K562 (cell line): ENCODE data around the gene DBP. TPM values are rescaled to one million over a fixed set of nuclear protein-coding genes. Genes with fewer than 3 reads are reported as not detected.

Experiments
- ARNT ChIP-seq, 2 experiments: fragments of 450-650 bp; IDR thresholded peaks; 2 replicates each; pipeline ENCODE4 v1.6.1; 2016; ENCODE audit warnings: mild to moderate bottlenecking in 1 of 2
- ATF1 ChIP-seq, 2 experiments: fragments of 450-650 bp in 1 of 2; IDR thresholded peaks; 2 replicates each; pipeline ENCODE4 v1.6.1; 2016; ENCODE audit warnings: missing compliant biosample characterization in 1 of 2, missing genetic modification characterization in 1 of 2
- BCOR ChIP-seq: fragments of 450-650 bp; IDR thresholded peaks from 2 replicates; pipeline ENCODE4 v1.6.1; 2016
- CEBPB ChIP-seq: fragments of 450-650 bp; IDR thresholded peaks from 2 replicates; pipeline ENCODE4 v1.6.1; 2016; ENCODE audit warnings: missing genetic modification characterization, missing compliant biosample characterization
- CHAMP1 ChIP-seq: fragments of 450-650 bp; IDR thresholded peaks from 2 replicates; pipeline ENCODE4 v1.6.1; 2016; ENCODE audit warnings: mild to moderate bottlenecking
- ELF4 ChIP-seq: fragments of 450-650 bp; formaldehyde crosslinking; IDR thresholded peaks from 2 replicates; pipeline ENCODE4 v1.4.0; 2022; ENCODE audit warnings: missing genetic modification characterization
- HDGF ChIP-seq: fragments of 450-650 bp; IDR thresholded peaks from 2 replicates; pipeline ENCODE4 v1.6.1; 2016
- MBD2 ChIP-seq: sonication (generic); IDR thresholded peaks from 2 replicates; pipeline ENCODE4 v1.6.1; 2016; ENCODE audit warnings: low read depth, borderline replicate concordance
- NR2C2 ChIP-seq, 2 experiments: fragments of 200-800 bp in 1 of 2; sonication (Bioruptor generic) in 1 of 2; sonication (generic) in 1 of 2; formaldehyde crosslinking in 1 of 2; IDR thresholded peaks; 2 replicates each; pipeline versions ENCODE4 v1.6.1 to v1.8.0; 2016 to 2022; ENCODE audit warnings: mild to moderate bottlenecking in 1 of 2, missing compliant biosample characterization in 1 of 2, missing genetic modification characterization in 1 of 2, missing genetic modification reagents in 1 of 2
- POLR2A ChIP-seq: fragments of 450-650 bp; conservative IDR thresholded peaks from 2 replicates; pipeline ENCODE4 v1.6.1; 2016
- POLR3A ChIP-seq: IDR thresholded peaks from 2 replicates; pipeline ENCODE4 v1.6.1; 2011; ENCODE audit warnings: borderline replicate concordance, mild to moderate bottlenecking, moderate library complexity; ENCODE audit not compliant: insufficient read length, insufficient read depth; ENCODE audit errors: extremely low read depth
- RB1 ChIP-seq: fragments of 450-650 bp; IDR thresholded peaks from 2 replicates; pipeline ENCODE4 v1.6.1; 2017; ENCODE audit warnings: low read depth, mild to moderate bottlenecking
- SMAD3 ChIP-seq: fragments of 450-650 bp; formaldehyde crosslinking; conservative IDR thresholded peaks from 2 replicates; pipeline ENCODE4 v1.4.0; 2020; ENCODE audit warnings: mild to moderate bottlenecking
- SRF ChIP-seq, 2 experiments: fragments of 250-450, 450-650 bp in 1 of 2; sonication (Bioruptor Pico) in 1 of 2; sonication (generic) in 1 of 2; formaldehyde crosslinking; IDR thresholded peaks; 2 replicates each; pipeline versions ENCODE4 v1.5.0 to v1.5.1; 2020 to 2022; ENCODE audit warnings: mild to moderate bottlenecking in 1 of 2, missing genetic modification reagents in 1 of 2
- SUPT5H ChIP-seq: fragments of 450-650 bp; IDR thresholded peaks from 2 replicates; pipeline ENCODE4 v1.6.1; 2016
- TAF9B ChIP-seq: fragments of 450-650 bp; IDR thresholded peaks from 2 replicates; pipeline ENCODE4 v1.6.1; 2018; ENCODE audit warnings: mild to moderate bottlenecking; ENCODE audit not compliant: partially characterized antibody
- TEAD1 ChIP-seq, 2 experiments: fragments of 450-650 bp in 1 of 2; sonication (generic) in 1 of 2; formaldehyde crosslinking; IDR thresholded peaks; 2 replicates each; pipeline versions ENCODE4 v1.4.0 to v1.8.0; 2020 to 2022; ENCODE audit warnings: mild to moderate bottlenecking in 2 of 2, missing genetic modification reagents in 1 of 2
- THRAP3 ChIP-seq: fragments of 450-650 bp; IDR thresholded peaks from 2 replicates; pipeline ENCODE4 v1.6.1; 2016; ENCODE audit warnings: mild to moderate bottlenecking, inconsistent platforms, borderline replicate concordance
- VEZF1 ChIP-seq: fragments of 200-800 bp; sonication (Bioruptor generic); IDR thresholded peaks from 2 replicates; pipeline ENCODE4 v1.6.1; 2017; ENCODE audit warnings: missing genetic modification characterization, missing compliant biosample characterization
- ZNF12 ChIP-seq: sonication (generic); formaldehyde crosslinking; IDR thresholded peaks from 2 replicates; pipeline ENCODE4 v1.4.0; 2020; ENCODE audit warnings: mild to moderate bottlenecking, missing genetic modification reagents
- ZNF263 ChIP-seq: sonication (generic); formaldehyde crosslinking; IDR thresholded peaks from 2 replicates; pipeline ENCODE4 v1.8.0; 2022; ENCODE audit warnings: mild to moderate bottlenecking, missing genetic modification reagents, borderline replicate concordance
- ZNF695 ChIP-seq: fragments of 450-650 bp; formaldehyde crosslinking; IDR thresholded peaks from 2 replicates; pipeline ENCODE4 v1.4.0; 2020; ENCODE audit warnings: mild to moderate bottlenecking, moderate library complexity
- ZNF707 ChIP-seq: fragments of 250-450 bp; sonication (Bioruptor Pico); conservative IDR thresholded peaks from 2 replicates; pipeline ENCODE4 v1.8.0; 2022; ENCODE audit warnings: inconsistent platforms, mild to moderate bottlenecking, moderate library complexity
- polyA plus RNA-seq, 8 experiments: library from polyadenylated mRNA; depleted of rRNA in 4 of 8; stranded (reverse) in 5 of 8; unstranded in 3 of 8; fragments of >200 nt; fragmentation: Nextera tagmentation in 2 of 8; fragmentation: Illumina TruSeq in 1 of 8; extraction: Ambion mirVana in 2 of 8; extraction: Trizol in 1 of 8; gene quantifications; 2 replicates each; pipeline versions ENCODE4 v1.2.1 to v1.2.3, GENCODE V29; 2011 to 2014; ENCODE audit warnings: inconsistent platforms in 1 of 8, missing spikeins in 1 of 8
- total RNA-seq, 7 experiments: library from RNA; depleted of rRNA in 6 of 7; stranded (reverse); fragments of >200 nt in 6 of 7; fragmentation: Illumina TruSeq in 2 of 7; extraction: Trizol in 2 of 7; gene quantifications; 2 replicates each; pipeline versions ENCODE4 v1.2.1 to v1.2.3, GENCODE V29; 2011 to 2021; ENCODE audit warnings: low replicate concordance in 1 of 7

The DBP gene
- total and polyA plus RNA-seq, 9 of the 15 experiments (the other 6 are each of a cell fraction or from before 2014, with no cell fraction given) = 0.25 to 5.5 (median 1.8) TPM

- peak in 1 of 2 experiments; percentile 72; a peak in 2 of 4 replicates for TF ChIP-seq TEAD1 (CRISPR knock-in tag; IDR thresholded peaks at IDR 0.05)
- TF ChIP-seq SUPT5H = peak; percentile 89
- TF ChIP-seq POLR3A = no peak
- TF ChIP-seq MBD2 = peak; percentile 47
- TF ChIP-seq TAF9B = no peak
- no peak for TF ChIP-seq ZNF707 (CRISPR knock-in tag)
- no peak for TF ChIP-seq ARNT (IDR thresholded peaks at IDR 0.05)
- peak; percentile 86 for TF ChIP-seq POLR2A
- TF ChIP-seq BCOR = no peak
- no peak for TF ChIP-seq SMAD3 (CRISPR knock-in tag)
- TF ChIP-seq ZNF695 (CRISPR knock-in tag) = 0 out of 2 replicates have a peak, but pooled peaks have one; percentile 5
- TF ChIP-seq CHAMP1 = no peak
- no peak for TF ChIP-seq HDGF
- no peak for TF ChIP-seq NR2C2 (CRISPR knock-in tag; IDR thresholded peaks at IDR 0.05)
- no peak for TF ChIP-seq NR2C2 (tag; IDR thresholded peaks at IDR 0.05)
- no peak for TF ChIP-seq CEBPB (tag)
- TF ChIP-seq ZNF263 (CRISPR knock-in tag) = 0 out of 2 replicates have a peak, but pooled peaks have one; percentile 3
- no peak for TF ChIP-seq ELF4 (CRISPR knock-in tag)
- TF ChIP-seq ATF1 (CRISPR knock-in tag; IDR thresholded peaks at IDR 0.05) = no peak
- no peak for TF ChIP-seq ATF1 (tag; IDR thresholded peaks at IDR 0.05)
- peak; percentile 56 for TF ChIP-seq VEZF1 (CRISPR knock-in tag)
- no peak for TF ChIP-seq SRF (CRISPR knock-in tag; IDR thresholded peaks at IDR 0.05)
- TF ChIP-seq ZNF12 (CRISPR knock-in tag) = no peak
- 0 out of 2 replicates have a peak, but pooled peaks have one; percentile 57 for TF ChIP-seq THRAP3
- TF ChIP-seq RB1 = peak; percentile 19; the same call in 1 of the 2 replicates
Measured at GRCh38 chr19:48614436-48615230, 22.5 kb downstream of the DBP start, which contains the start of gene FAM83E (continued).
